Measurements from ENCODE around the gene CARD9. TPM values are rescaled to one million over a fixed set of nuclear protein-coding genes. Genes with fewer than 3 reads are reported as not detected.

The CARD9 gene
- total and polyA plus RNA-seq, 7 donors = 0.26 to 1.1 (median 0.56) TPM

DNA sequence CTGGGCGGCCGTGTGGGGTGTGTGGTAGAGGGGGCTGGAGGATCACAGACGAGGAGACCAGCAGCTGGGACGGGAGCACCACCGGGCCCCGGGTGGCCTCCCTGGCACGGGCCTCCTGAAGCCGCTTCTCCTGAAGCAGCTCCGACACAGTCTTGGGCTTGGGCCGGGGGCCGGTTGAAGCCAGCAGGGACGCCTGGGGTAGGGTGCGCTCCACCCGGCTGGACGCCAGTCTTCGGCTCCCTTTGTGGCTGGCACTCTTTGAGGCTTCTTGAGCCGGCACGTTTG, 5.5 kb upstream of the CARD9 start:
- 84 to 93% (median 90%) methylated on average over 16 to 18 of the region's 18 CpGs for WGBS, 3 donors
- Histone ChIP-seq H3K4me3 (no peak overlapping the region), H3K4me1 (no peaks in the 10 kb centered on the region), H3K27me3 (ENCODE audit: insufficient read depth in 3 of 3, low read length in 2 of 3) (no peaks in the 10 kb centered on the region), H3K9me3 (no peaks in the 10 kb centered on the region), H3K36me3 (ENCODE audit: insufficient read depth in 1 of 2, low read depth in 1 of 2) (peaks cover 6 to 59% of the 10 kb centered on the region in 2 donors), H3K27ac (no peak overlapping the region)
- intact Hi-C loops (cut with DNase I) = no loop called here
- no peak for ATAC-seq
- TF ChIP-seq, protein P1, sequence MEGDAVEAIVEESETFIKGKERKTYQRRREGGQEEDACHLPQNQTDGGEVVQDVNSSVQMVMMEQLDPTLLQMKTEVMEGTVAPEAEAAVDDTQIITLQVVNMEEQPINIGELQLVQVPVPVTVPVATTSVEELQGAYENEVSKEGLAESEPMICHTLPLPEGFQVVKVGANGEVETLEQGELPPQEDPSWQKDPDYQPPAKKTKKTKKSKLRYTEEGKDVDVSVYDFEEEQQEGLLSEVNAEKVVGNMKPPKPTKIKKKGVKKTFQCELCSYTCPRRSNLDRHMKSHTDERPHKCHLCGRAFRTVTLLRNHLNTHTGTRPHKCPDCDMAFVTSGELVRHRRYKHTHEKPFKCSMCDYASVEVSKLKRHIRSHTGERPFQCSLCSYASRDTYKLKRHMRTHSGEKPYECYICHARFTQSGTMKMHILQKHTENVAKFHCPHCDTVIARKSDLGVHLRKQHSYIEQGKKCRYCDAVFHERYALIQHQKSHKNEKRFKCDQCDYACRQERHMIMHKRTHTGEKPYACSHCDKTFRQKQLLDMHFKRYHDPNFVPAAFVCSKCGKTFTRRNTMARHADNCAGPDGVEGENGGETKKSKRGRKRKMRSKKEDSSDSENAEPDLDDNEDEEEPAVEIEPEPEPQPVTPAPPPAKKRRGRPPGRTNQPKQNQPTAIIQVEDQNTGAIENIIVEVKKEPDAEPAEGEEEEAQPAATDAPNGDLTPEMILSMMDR (IDR thresholded peaks at IDR 0.05) = no peak
- DNase-seq = no peak

DNA sequence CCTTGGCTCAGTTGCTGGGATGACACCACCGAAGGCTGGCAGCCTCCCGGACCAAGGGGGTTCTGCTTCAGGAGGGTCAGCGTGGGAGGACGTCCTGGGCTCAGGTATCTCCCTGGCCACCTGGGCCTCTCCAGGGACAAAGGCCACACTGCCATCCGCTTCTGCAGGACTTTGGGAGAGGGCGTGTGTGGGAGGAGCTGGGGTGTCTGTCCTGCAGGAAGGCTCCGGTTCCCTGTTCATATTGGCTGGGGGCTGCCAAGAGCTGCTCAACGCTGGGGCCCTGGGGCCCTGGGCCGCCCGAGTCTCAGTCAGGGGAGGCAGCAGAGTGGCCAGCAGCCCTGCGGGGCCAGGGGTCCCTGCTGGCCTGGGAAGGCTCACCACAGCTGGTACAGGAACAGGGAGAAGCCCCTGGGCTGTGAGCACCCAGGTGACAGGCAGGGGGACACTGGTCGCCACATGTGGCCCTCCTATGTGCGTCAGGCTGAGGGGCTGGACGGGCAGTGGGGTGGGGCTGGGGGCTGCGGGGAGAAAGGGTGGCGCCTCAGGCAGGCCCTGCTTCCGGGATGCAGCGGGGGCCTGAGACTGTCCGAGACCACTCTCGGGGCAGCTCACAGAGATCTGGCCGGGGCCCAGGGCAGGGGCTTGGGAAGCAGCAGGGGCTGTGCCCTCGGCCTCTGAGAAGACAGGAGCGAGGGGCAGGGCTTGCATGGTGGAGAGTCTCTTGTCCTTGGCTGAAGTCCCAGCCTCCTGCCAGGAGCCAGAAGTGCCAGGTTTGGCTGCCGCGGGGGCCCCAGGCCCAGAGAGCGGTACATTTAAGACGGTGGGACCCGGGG, 4.9 kb upstream of the CARD9 start:
- Histone ChIP-seq H3K9me3 (no peaks in the 10 kb centered on the region), H3K4me3 (no peak overlapping the region), H3K36me3 (ENCODE audit: insufficient read depth in 1 of 2, low read depth in 1 of 2) (peaks cover 5 to 56% of the 10 kb centered on the region in 2 donors), H3K4me1 (no peaks in the 10 kb centered on the region), H3K27me3 (ENCODE audit: insufficient read depth in 3 of 3, low read length in 2 of 3) (no peaks in the 10 kb centered on the region), H3K27ac (no peak overlapping the region)
- intact Hi-C loops (cut with DNase I) = no loop called here
- no peak for ATAC-seq
- 82 to 87% (median 85%) methylated on average over 22 to 28 of the region's 28 CpGs for WGBS, 3 donors
- TF ChIP-seq, protein P1 (IDR thresholded peaks at IDR 0.05) = no peak
- DNase-seq = no peak

DNA sequence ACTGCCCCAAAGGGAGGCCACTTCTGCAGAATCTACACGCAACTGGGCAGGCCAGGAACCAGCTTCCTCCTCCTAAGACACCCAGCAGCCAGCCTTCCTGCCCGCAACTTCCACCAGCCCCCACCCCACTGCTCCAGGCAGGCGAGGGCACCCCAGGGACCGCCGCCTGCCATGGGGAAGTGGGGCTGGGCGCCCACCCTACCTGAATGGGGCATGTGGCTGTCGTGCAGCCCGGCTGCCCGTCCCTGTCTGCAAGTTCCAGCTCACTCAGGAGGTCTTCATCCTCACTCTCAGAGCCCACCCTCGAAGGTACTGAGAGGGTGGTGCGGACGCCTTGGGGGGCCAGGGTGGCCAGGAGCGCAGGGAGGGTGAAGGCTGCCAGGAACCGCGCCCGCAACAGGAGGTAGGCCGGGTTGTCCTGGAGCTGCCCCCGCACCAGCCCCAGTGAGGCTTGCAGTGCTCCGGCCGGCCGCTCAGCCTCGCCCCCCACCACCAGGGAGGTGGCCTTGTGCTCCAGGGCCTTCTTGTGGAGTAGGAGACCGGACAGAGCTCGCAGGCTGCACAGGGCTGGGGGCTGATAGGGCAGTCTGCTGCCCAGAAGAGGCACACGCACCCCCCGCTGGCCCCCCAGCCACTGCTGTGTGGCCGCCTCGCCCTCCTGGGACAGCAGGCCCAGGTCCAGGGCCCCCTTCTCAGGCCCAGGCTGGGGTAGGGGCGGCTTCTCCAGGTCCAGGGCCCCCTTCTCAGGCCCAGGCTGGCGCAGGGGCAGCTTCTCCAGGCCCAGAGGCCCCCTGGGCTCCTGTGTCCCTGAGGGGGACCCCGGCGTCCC, 4.1 kb upstream of the CARD9 start:
- Histone ChIP-seq H3K4me1 (no peaks in the 10 kb centered on the region), H3K27ac (no peak overlapping the region), H3K36me3 (ENCODE audit: insufficient read depth in 1 of 2, low read depth in 1 of 2) (peaks cover 0 to 48% of the 10 kb centered on the region in 2 donors), H3K4me3 (no peak overlapping the region), H3K9me3 (no peaks in the 10 kb centered on the region), H3K27me3 (ENCODE audit: insufficient read depth in 3 of 3, low read length in 2 of 3) (no peaks in the 10 kb centered on the region)
- WGBS, 3 donors = 87 to 92% (median 90%) methylated on average over 21 to 32 of the region's 32 CpGs
- peak in 1 of 2 donors; percentile 13 for DNase-seq
- intact Hi-C loops (cut with DNase I) = no loop called here
- TF ChIP-seq, protein P1 (IDR thresholded peaks at IDR 0.05) = no peak
- no peak for ATAC-seq

DNA sequence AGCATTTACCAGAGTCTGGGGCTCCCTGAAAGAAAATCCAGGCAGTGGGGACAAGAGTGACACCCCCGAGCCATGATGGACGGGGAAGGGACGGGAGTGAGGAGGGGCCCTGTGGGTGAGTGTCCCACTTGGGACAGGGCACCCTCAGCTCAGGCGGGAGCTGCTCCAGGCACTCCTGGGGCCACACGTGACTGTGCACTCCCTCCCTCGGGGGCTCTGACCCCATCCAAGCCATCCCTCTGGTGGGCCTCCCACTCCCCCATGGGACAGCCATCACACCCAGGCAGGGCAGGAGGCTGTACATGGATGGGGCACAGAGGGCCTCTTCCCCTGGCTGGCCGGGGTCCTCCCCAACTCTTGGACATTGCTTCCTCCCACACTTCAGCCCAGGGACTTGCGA, 3.0 kb upstream of the CARD9 start:
- TF ChIP-seq, protein P1 (IDR thresholded peaks at IDR 0.05) = no peak
- WGBS, 3 donors = 70 to 89% (median 74%) methylated on average over 6 to 8 of the region's 8 CpGs
- H3K27me3 ChIP-seq (ENCODE audit: insufficient read depth in 3 of 3, low read length in 2 of 3) = no peaks in the 10 kb centered on the region
- H3K4me3 ChIP-seq = no peak overlapping the region
- H3K27ac ChIP-seq = no peak overlapping the region
- no peak for DNase-seq
- peaks cover 0 to 37% of the 10 kb centered on the region in 2 donors for H3K36me3 ChIP-seq (ENCODE audit: insufficient read depth in 1 of 2, low read depth in 1 of 2)
- no peaks in the 10 kb centered on the region for H3K9me3 ChIP-seq
- ATAC-seq = no peak
- H3K4me1 ChIP-seq = no peaks in the 10 kb centered on the region
- intact Hi-C loops (cut with DNase I) = no loop called here

Measured in psoas muscle (tissue), 8 donors.